IMR-90 (cell line): ENCODE results near the gene GRAMD2B. TPM values are rescaled to one million over a fixed set of nuclear protein-coding genes. Genes with fewer than 3 reads are reported as not detected.

Source experiments
- ATAC-seq: fragments of 200-7000 bp; cut with Tn5 transposase; 2 replicates; pipeline ENCODE4 v1.9.1; 2020; ENCODE audit warnings: low read depth, mild to moderate bottlenecking, moderate library complexity
- BruUV-seq: library from RNA; stranded (reverse); fragments of 400-500 nt; replicated peaks from 2 replicates; lab custom pipeline; 2021; lab: Mats Ljungman, UMichigan
- CTCF ChIA-PET: fragments of 300-600 bp; formaldehyde crosslinking; extraction: SDS; loops from one replicate; lab custom pipeline; 2021; ENCODE audit warnings: antibody characterized with exemption; lab: Yijun Ruan, JAX
- POLR2A ChIA-PET: fragments of 300-600 bp; sonication (Branson Sonifier 250); formaldehyde crosslinking; loops from one replicate; lab custom pipeline; 2022; ENCODE audit warnings: antibody characterized with exemption; ENCODE audit not compliant: unreplicated experiment; lab: Charles Lee
- DNase-seq: peaks from one replicate; pipeline ENCODE4 v3.0.0; 2013
- H2AFZ ChIP-seq: replicated peaks from 2 replicates; pipeline ENCODE3; 2013; ENCODE audit warnings: low read length, mild to moderate bottlenecking; ENCODE audit not compliant: poor library complexity
- H2AK5ac ChIP-seq: 2 replicates; pipeline ENCODE4 v1.6.1; 2013; ENCODE audit warnings: low read depth, low read length, inconsistent platforms
- H2AK9ac ChIP-seq: replicated peaks from 2 replicates; pipeline ENCODE3; 2013; ENCODE audit warnings: mild to moderate bottlenecking, low read depth, low read length, moderate library complexity; ENCODE audit not compliant: poor library complexity
- H2BK120ac ChIP-seq: 2 replicates; pipeline ENCODE4 v1.6.1; 2013; ENCODE audit warnings: low read depth, low read length, inconsistent platforms
- H2BK15ac ChIP-seq: 3 replicates; pipeline ENCODE4 v1.6.1; 2013; ENCODE audit warnings: low read depth, low read length, inconsistent platforms
- H2BK20ac ChIP-seq: 2 replicates; pipeline ENCODE4 v1.6.1; 2013; ENCODE audit warnings: low read depth, mild to moderate bottlenecking, inconsistent platforms, low read length, moderate library complexity
- H2BK5ac ChIP-seq: 2 replicates; pipeline ENCODE4 v1.6.1; 2013; ENCODE audit warnings: mild to moderate bottlenecking, low read depth, low read length, inconsistent platforms; ENCODE audit not compliant: poor library complexity, severe bottlenecking
- H3K14ac ChIP-seq: replicated peaks from 2 replicates; pipeline ENCODE4 v1.6.1; 2013; ENCODE audit warnings: low read depth, low read length, inconsistent platforms
- H3K18ac ChIP-seq: 2 replicates; pipeline ENCODE4 v1.6.1; 2013; ENCODE audit warnings: low read depth, low read length, control low read depth
- H3K23ac ChIP-seq: 2 replicates; pipeline ENCODE4 v1.6.1; 2013; ENCODE audit warnings: low read depth, low read length, inconsistent platforms
- H3K27ac ChIP-seq: 2 replicates; pipeline ENCODE4 v1.5.1; 2013; ENCODE audit warnings: mild to moderate bottlenecking, control low read depth, low read length; ENCODE audit not compliant: insufficient read depth
- H3K27me3 ChIP-seq: 2 replicates; pipeline ENCODE4 v1.6.1; 2013; ENCODE audit warnings: low read length; ENCODE audit not compliant: control insufficient read depth, insufficient read depth
- H3K36me3 ChIP-seq: 2 replicates; pipeline ENCODE4 v1.6.1; 2013; ENCODE audit warnings: low read length, mixed read lengths; ENCODE audit not compliant: control insufficient read depth, insufficient read depth
- H3K4ac ChIP-seq: 2 replicates; pipeline ENCODE4 v1.6.1; 2013; ENCODE audit warnings: low read depth, low read length, inconsistent platforms
- H3K4me1 ChIP-seq: 2 replicates; pipeline ENCODE4 v1.6.1; 2013; ENCODE audit warnings: low read length, mixed read lengths; ENCODE audit not compliant: control insufficient read depth, insufficient read depth
- H3K4me2 ChIP-seq: 2 replicates; pipeline ENCODE4 v1.6.1; 2013; ENCODE audit warnings: low read depth, mild to moderate bottlenecking, control low read depth, low read length, moderate library complexity
- H3K4me3 ChIP-seq: 2 replicates; pipeline ENCODE4 v1.5.1; 2013; ENCODE audit warnings: low read depth, mild to moderate bottlenecking, control low read depth, low read length, moderate library complexity; ENCODE audit not compliant: insufficient read depth
- H3K56ac ChIP-seq: 2 replicates; pipeline ENCODE4 v1.6.1; 2013; ENCODE audit warnings: low read length, inconsistent platforms; ENCODE audit not compliant: insufficient read depth; ENCODE audit errors: extremely low read depth
- H3K79me1 ChIP-seq, 2 experiments: 2 replicates each; pipeline ENCODE4 v1.6.1; 2013; ENCODE audit warnings: low read length in 2 of 2, inconsistent platforms in 1 of 2, low read depth in 1 of 2
- H3K9ac ChIP-seq: 2 replicates; pipeline ENCODE4 v1.6.1; 2013; ENCODE audit warnings: low read depth, low read length, control low read depth
- H3K9me1 ChIP-seq: 2 replicates; pipeline ENCODE4 v1.6.1; 2013; ENCODE audit warnings: low read length, inconsistent platforms; ENCODE audit not compliant: insufficient read depth
- H3K9me3 ChIP-seq: 2 replicates; pipeline ENCODE4 v1.6.1; 2013; ENCODE audit warnings: low read length; ENCODE audit not compliant: control insufficient read depth, insufficient read depth
- H4K20me1 ChIP-seq: 2 replicates; pipeline ENCODE4 v1.6.1; 2013; ENCODE audit warnings: low read length, inconsistent platforms; ENCODE audit not compliant: insufficient read depth
- H4K5ac ChIP-seq: 2 replicates; pipeline ENCODE4 v1.6.1; 2013; ENCODE audit warnings: mild to moderate bottlenecking, low read depth, low read length, control low read depth
- H4K8ac ChIP-seq, 2 experiments: 2 replicates each; pipeline ENCODE4 v1.6.1; 2013; ENCODE audit warnings: low read depth in 2 of 2, low read length in 2 of 2, control low read depth in 1 of 2, inconsistent platforms in 1 of 2
- H4K91ac ChIP-seq: 2 replicates; pipeline ENCODE4 v1.6.1; 2013; ENCODE audit warnings: low read depth, low read length, inconsistent platforms; ENCODE audit not compliant: insufficient read depth
- BHLHE40 ChIP-seq: fragments of 150-350 bp; IDR thresholded peaks from 2 replicates; pipeline ENCODE4 v1.6.1; 2016; ENCODE audit warnings: mild to moderate bottlenecking, low read depth, low read length
- MAFK ChIP-seq: IDR thresholded peaks from 2 replicates; pipeline ENCODE4 v1.6.1; 2012; ENCODE audit warnings: low read depth, low read length, improper control_type of control experiment
- NFE2L2 ChIP-seq: fragments of 150-350 bp; IDR thresholded peaks from 2 replicates; pipeline ENCODE4 v1.6.1; 2016; ENCODE audit warnings: low read depth, mild to moderate bottlenecking, low read length
- WGBS, 2 experiments: methylation state at CpG; one replicate each; pipeline versions ENCODE4 v1.1.5 to v1.1.7; 2013; ENCODE audit warnings: missing lambda C conversion rate in 2 of 2; ENCODE audit not compliant: insufficient read length in 1 of 2; ENCODE audit errors: extremely low coverage in 2 of 2; 5-methylcytosine and 5-hydroxymethylcytosine counted together
- dilution Hi-C: fragments of 300-500 bp; cut with HindIII; formaldehyde crosslinking; loops from one replicate; pipeline ENCODE4 v1.14.3; 2018; ENCODE audit warnings: low sequenced_read_pairs; ENCODE audit not compliant: unreplicated experiment
- in situ Hi-C: fragments of 300-500 bp; cut with MboI; formaldehyde crosslinking; loops from 3 replicates; pipeline ENCODE4 v1.14.3; 2019; ENCODE audit warnings: low sequenced_read_pairs, inconsistent platforms, mixed read lengths
- intact Hi-C: fragments of 100-400 bp; cut with micrococcal nuclease; formaldehyde crosslinking; loops from 2 replicates; pipeline ENCODE4 v1.10.0; 2022
- polyA plus RNA-seq, 3 experiments: library from polyadenylated mRNA; depleted of rRNA; stranded (reverse); fragments of >200 nt; gene quantifications; 2 replicates each; pipeline ENCODE4 v1.2.3, GENCODE V29; 2012; ENCODE audit warnings: low replicate concordance in 1 of 3
- total RNA-seq: library from RNA; depleted of rRNA; stranded (reverse); fragments of >200 nt; gene quantifications from 2 replicates; pipeline ENCODE4 v1.2.3, GENCODE V29; 2012

The GRAMD2B gene
- total and polyA plus RNA-seq, 2 of the 4 experiments (the other 2 are of a cell fraction), result 13.9 to 20.3 TPM

DNA sequence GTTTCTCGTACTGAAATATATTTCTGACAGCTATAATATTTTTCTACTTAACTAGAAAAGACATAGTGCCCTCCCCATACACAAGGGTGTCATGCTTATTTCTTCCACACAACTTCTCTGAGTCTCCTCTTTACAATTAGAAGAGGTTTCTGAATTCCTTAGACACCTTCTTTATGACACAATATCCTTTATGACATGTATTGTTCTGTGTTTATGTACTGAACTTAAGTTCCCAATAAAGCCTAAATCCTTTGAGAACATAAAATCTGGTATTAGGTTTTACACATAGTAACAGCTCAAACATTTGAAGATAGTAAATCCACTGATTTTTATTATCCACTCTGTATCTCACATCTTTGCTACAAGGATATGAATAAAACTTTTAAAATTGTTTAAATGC lies 32.5 kb downstream of the GRAMD2B start:
- CTCF ChIA-PET, result no interaction called here

More for the DNA sequence above, 32.5 kb downstream of the GRAMD2B start:
- no peaks in the 10 kb centered on the region for H3K36me3 ChIP-seq
- peaks cover 33 to 59% of the 10 kb centered on the region in 2 experiments for H3K79me1 ChIP-seq
- H3K4me2 ChIP-seq, result no peak overlapping the region
- no peak overlapping the region for H2AFZ ChIP-seq
- H3K27me3 ChIP-seq, result no peaks in the 10 kb centered on the region
- H3K4me3 ChIP-seq, result no peak overlapping the region
- no TSS peak for BruUV-seq
- H3K9me1 ChIP-seq, result 0 out of 2 replicates have a peak, but pooled peaks cover under 1% of the 10 kb centered on the region
- H4K5ac ChIP-seq, result no peak overlapping the region
- H2BK120ac ChIP-seq, result no peak overlapping the region
- H2AK5ac ChIP-seq, result no peak overlapping the region
- H2AK9ac ChIP-seq, result no peak overlapping the region
- H4K91ac ChIP-seq, result no peak overlapping the region
- no peak overlapping the region for H4K8ac ChIP-seq
- H3K4me1 ChIP-seq, result peaks cover 4% of the 10 kb centered on the region; the same call in 1 of the 2 replicates
- no peak overlapping the region for H3K27ac ChIP-seq
- H3K4ac ChIP-seq, result no peak overlapping the region
- H4K20me1 ChIP-seq, result no peaks in the 10 kb centered on the region
- intact Hi-C loops, result no loop called here
- H2BK15ac ChIP-seq, result no peak overlapping the region
- no peak overlapping the region for H3K9ac ChIP-seq
- H3K9me3 ChIP-seq, result no peaks in the 10 kb centered on the region
- TF ChIP-seq BHLHE40 (no peak), NFE2L2 (no peak), MAFK (no peak)
- in situ Hi-C loops, result no loop called here
- H3K18ac ChIP-seq, result no peak overlapping the region
- DNase-seq, result no peak
- dilution Hi-C loops, result no loop called here
- no peak overlapping the region for H3K56ac ChIP-seq
- no peak overlapping the region for H3K14ac ChIP-seq
- WGBS, 2 experiments, result no CpG with 5 or more reads among the region's 1 CpG
- H2BK5ac ChIP-seq, result no peak overlapping the region
- H3K23ac ChIP-seq, result no peak overlapping the region
- POLR2A ChIA-PET, result no interaction called here
- no peak overlapping the region for H2BK20ac ChIP-seq
- ATAC-seq, result no peak
